ENCODE data around the gene MED16.

The MED16 gene

DNA sequence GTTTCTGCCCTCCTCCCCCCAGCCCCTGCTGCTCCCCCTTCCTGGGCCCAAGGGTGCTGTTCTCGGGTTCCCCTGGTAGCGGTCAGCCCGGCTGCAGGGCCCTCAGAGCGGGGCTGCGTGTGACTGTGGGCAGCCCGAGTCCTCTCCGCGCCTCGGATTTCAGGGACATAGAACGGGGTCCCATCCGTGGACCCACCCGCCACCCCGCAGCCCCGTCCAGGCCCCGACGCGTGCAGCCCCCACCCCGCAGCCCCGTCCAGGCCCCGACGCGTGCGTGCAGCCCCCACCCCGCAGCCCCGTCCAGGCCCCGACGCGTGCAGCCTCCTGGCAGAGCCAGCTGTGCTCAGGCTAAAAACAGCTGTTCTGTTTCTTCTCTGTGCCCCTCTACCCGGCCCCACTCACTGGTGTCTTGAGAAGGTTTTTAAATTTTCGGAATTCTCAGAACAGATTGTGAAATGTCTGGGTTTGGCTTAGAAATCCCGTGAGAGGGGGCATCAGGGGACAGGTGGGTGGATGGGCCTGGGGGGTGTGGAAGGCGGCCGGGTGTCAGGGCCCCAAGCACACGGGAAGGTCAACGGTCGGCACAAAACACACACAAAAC, 57.7 kb downstream of the MED16 start:
- Histone ChIP-seq H3K27me3 (peaks cover 42% of the 10 kb centered on the region), H3K27ac (no peak overlapping the region), H3K4me3 (ENCODE audit: low read depth in 1 of 2, low read length in 1 of 2) (no peak overlapping the region), H3K9me3 (no peaks in the 10 kb centered on the region), H3K36me3 (no peaks in the 10 kb centered on the region), H3K4me1 (ENCODE audit: control insufficient read depth in 1 of 2, insufficient read depth in 1 of 2, low read depth in 1 of 2, low read length in 1 of 2) (peaks cover 35 to 47% of the 10 kb centered on the region in 2 experiments)
- no peak for TF ChIP-seq CTCF (IDR thresholded peaks at IDR 0.05)

- H3K4me1 ChIP-seq (ENCODE audit: control insufficient read depth in 1 of 2, insufficient read depth in 1 of 2, low read depth in 1 of 2, low read length in 1 of 2) = peaks cover 39 to 50% of the 10 kb centered on the region in 2 experiments
- H3K9me3 ChIP-seq = no peaks in the 10 kb centered on the region
- H3K4me3 ChIP-seq (ENCODE audit: low read depth in 1 of 2, low read length in 1 of 2) = no peak overlapping the region
- H3K27ac ChIP-seq = no peak overlapping the region
- no peaks in the 10 kb centered on the region for H3K36me3 ChIP-seq
- peaks cover 43% of the 10 kb centered on the region for H3K27me3 ChIP-seq
- TF ChIP-seq CTCF (IDR thresholded peaks at IDR 0.05) = no peak
Observed at GRCh38 chr19:834216-834615, 58.8 kb downstream of the MED16 start.

DNA sequence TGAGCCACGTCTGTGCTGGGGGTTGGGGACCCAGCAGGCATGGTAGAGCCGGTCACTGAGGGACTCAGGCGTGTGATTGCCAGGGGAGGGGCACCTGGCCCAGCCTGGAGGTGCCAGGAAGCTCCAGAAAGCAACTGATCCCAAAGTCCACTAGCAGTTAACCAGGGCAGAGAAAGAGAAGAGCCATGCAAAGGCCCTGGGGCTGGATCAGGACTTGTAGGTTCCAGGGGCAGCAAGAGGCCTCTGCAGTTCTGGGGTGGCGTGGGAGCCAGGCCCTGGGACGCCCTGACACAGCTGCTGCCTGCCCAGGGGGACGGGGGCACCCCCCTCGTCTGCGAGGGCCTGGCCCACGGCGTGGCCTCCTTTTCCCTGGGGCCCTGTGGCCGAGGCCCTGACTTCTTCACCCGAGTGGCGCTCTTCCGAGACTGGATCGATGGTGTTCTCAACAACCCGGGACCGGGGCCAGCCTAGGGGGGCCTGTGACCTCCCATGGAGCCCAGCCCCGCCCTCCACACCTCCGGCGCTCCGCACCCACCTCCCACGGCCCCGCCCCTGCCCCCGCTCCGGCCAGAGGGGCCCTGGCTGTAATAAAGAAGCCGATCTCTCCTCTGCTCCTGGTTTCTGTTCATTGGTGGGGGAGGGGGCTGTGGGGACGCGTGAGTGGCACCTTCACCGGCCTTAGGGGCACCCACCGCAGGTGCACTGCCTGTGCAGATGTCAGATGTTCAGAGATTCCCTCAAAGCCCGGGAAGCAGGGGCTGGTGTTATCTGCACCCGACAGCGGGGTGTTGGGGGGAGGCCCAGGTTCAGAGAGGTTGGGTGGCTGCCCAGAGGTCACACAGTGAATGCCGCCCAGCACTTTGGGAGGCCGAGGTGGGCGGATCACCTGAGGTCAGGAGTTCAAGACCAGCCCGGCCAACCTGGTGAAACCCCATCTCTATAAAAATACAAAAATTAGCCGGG, 61.3 kb downstream of the MED16 start:
- Histone ChIP-seq H3K27ac (no peak overlapping the region), H3K4me3 (ENCODE audit: low read depth in 1 of 2, low read length in 1 of 2) (no peak overlapping the region), H3K9me3 (no peaks in the 10 kb centered on the region), H3K36me3 (no peaks in the 10 kb centered on the region), H3K27me3 (peaks cover 38% of the 10 kb centered on the region), H3K4me1 (ENCODE audit: control insufficient read depth in 1 of 2, insufficient read depth in 1 of 2, low read depth in 1 of 2, low read length in 1 of 2) (peaks cover 46 to 62% of the 10 kb centered on the region in 2 experiments)
- no peak for TF ChIP-seq CTCF (IDR thresholded peaks at IDR 0.05)

- Histone ChIP-seq H3K9me3 (no peaks in the 10 kb centered on the region), H3K4me3 (ENCODE audit: low read depth in 1 of 2, low read length in 1 of 2) (no peak overlapping the region), H3K36me3 (no peaks in the 10 kb centered on the region), H3K27ac (no peak overlapping the region), H3K27me3 (peaks cover 27% of the 10 kb centered on the region), H3K4me1 (ENCODE audit: control insufficient read depth in 1 of 2, insufficient read depth in 1 of 2, low read depth in 1 of 2, low read length in 1 of 2) (peaks cover 43 to 62% of the 10 kb centered on the region in 2 experiments)
- TF ChIP-seq CTCF (IDR thresholded peaks at IDR 0.05) = no peak
Observed at GRCh38 chr19:829129-829758, 63.7 kb downstream of the MED16 start.

DNA sequence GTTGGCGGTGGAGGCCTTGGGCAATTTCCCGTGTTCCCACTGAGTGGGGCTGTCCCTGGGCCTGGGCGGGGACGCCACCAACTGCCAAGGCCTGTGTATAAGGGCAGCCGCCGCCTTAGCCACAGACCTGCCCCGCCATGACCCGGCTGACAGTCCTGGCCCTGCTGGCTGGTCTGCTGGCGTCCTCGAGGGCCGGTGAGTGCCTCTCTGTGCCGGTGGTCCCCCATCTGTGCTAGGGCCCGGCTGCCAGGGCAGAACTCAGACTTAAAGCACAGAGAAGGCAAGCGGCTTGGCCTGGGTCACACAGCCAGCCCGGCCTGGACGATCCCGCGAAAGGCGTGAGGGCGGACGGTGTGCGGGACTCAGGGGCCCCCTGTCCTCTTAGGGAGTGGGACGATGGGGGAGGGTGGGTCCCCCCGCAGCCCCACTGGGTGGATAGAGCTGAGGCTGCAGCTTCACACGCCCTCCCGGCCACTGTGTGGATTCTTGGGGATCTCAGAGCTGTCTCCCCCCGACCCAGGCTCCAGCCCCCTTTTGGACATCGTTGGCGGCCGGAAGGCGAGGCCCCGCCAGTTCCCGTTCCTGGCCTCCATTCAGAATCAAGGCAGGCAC, 65.2 kb downstream of the MED16 start, which contains the start of gene AZU1:
TSS of gene AZU1 (plus strand) at position 128 of the 612 bp plus-strand sequence. CDS start at position 138, 10 bp downstream.
- no peak within 1 kb of the TSS for H3K27ac ChIP-seq
- no peak for TF ChIP-seq CTCF (IDR thresholded peaks at IDR 0.05)
- H3K4me3 ChIP-seq (ENCODE audit: low read depth in 1 of 2, low read length in 1 of 2) = peak within 1 kb of the TSS; percentile 27 to 30
- H3K27me3 ChIP-seq = peaks cover 28% of the 10 kb centered on the region
- peaks cover 53 to 75% of the 10 kb centered on the region in 2 experiments for H3K4me1 ChIP-seq (ENCODE audit: control insufficient read depth in 1 of 2, insufficient read depth in 1 of 2, low read depth in 1 of 2, low read length in 1 of 2)
- H3K36me3 ChIP-seq = no peaks in the 10 kb centered on the region
- H3K9me3 ChIP-seq = no peaks in the 10 kb centered on the region

Measured in neutrophil (primary cell).